BLaER1 (cell line): ENCODE results near the gene PRSS38.

ENCODE experiments used
- H3K27ac ChIP-seq: shearing (Covaris generic); formaldehyde crosslinking; 2 replicates; pipeline ENCODE4 v1.8.1; 2022
- H3K27me3 ChIP-seq: shearing (Covaris generic); formaldehyde crosslinking; 2 replicates; pipeline ENCODE4 v1.8.1; 2022
- H3K36me3 ChIP-seq: shearing (Covaris generic); formaldehyde crosslinking; 2 replicates; pipeline ENCODE4 v1.8.1; 2022
- H3K4me1 ChIP-seq: shearing (Covaris generic); formaldehyde crosslinking; 2 replicates; pipeline ENCODE4 v1.8.1; 2022
- H3K4me2 ChIP-seq: shearing (Covaris generic); formaldehyde crosslinking; 2 replicates; pipeline ENCODE4 v1.8.1; 2022
- H3K4me3 ChIP-seq: shearing (Covaris generic); formaldehyde crosslinking; 2 replicates; pipeline ENCODE4 v1.8.1; 2022
- H3K9ac ChIP-seq: shearing (Covaris generic); formaldehyde crosslinking; 2 replicates; pipeline ENCODE4 v1.8.1; 2022
- H3K9me3 ChIP-seq: shearing (Covaris generic); formaldehyde crosslinking; 2 replicates; pipeline ENCODE4 v1.8.1; 2022
- H4K20me1 ChIP-seq: shearing (Covaris generic); formaldehyde crosslinking; 2 replicates; pipeline ENCODE4 v1.8.1; 2022
- Cebpa-rat ChIP-seq: shearing (Covaris generic); IDR thresholded peaks from 2 replicates; pipeline ENCODE4 v1.8.1; 2022

Gene PRSS38

DNA sequence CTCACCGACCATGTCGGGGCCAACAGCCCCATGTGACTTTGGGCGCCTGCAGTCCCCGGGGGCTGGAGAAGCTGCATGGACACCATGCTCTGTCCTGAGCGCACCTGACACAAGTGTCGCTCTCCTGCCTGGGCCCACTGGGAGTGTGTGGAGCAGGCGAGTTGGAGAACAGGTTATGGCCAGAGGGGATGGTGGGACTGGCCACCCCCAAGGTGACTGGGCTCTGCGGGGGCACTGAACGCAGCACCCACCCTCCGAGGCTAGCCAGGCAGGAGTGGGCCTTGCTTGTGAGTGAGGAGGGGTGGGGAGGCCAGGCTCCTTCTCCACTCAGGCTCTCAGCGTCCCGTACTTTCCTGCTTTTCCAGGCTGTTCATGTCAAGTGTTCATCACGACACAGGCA, 44.7 kb upstream of the PRSS38 start:
- H3K4me3 ChIP-seq: no peak overlapping the region
- peaks cover 19% of the 10 kb centered on the region for H3K4me1 ChIP-seq
- H3K27ac ChIP-seq: no peak overlapping the region
- H3K36me3 ChIP-seq: peaks cover 85% of the 10 kb centered on the region
- H3K9ac ChIP-seq: no peak overlapping the region
- H4K20me1 ChIP-seq: peaks cover 53% of the 10 kb centered on the region
- TF ChIP-seq Cebpa-rat: no peak
- no peaks in the 10 kb centered on the region for H3K27me3 ChIP-seq
- no peak overlapping the region for H3K4me2 ChIP-seq
- H3K9me3 ChIP-seq: no peaks in the 10 kb centered on the region

DNA sequence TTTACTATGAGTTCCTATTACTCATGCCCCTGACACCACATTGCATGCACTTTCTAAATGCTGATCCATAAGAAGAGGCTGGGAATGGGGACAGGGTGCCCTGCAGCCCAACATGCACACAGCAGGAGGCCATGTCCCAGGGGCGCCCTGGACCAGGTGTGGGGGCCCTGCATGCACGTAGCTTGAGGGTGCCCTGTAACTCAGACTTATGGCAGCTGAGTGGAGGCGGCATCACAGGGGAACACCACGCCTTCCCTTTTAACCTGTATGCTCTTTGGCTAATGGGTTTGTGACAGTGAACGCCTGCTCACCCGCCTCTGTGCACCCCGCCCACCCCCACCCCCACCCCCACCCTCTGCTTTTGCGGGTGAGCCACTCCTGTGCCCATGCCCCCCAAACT, 44.1 kb upstream of the PRSS38 start:
- no peak for TF ChIP-seq Cebpa-rat
- H3K4me2 ChIP-seq: no peak overlapping the region
- H3K9me3 ChIP-seq: no peaks in the 10 kb centered on the region
- H3K9ac ChIP-seq: no peak overlapping the region
- no peak overlapping the region for H3K4me3 ChIP-seq
- H3K36me3 ChIP-seq: peaks cover 85% of the 10 kb centered on the region
- peaks cover 48% of the 10 kb centered on the region for H4K20me1 ChIP-seq
- H3K4me1 ChIP-seq: peaks cover 14% of the 10 kb centered on the region
- H3K27me3 ChIP-seq: no peaks in the 10 kb centered on the region
- no peak overlapping the region for H3K27ac ChIP-seq

DNA sequence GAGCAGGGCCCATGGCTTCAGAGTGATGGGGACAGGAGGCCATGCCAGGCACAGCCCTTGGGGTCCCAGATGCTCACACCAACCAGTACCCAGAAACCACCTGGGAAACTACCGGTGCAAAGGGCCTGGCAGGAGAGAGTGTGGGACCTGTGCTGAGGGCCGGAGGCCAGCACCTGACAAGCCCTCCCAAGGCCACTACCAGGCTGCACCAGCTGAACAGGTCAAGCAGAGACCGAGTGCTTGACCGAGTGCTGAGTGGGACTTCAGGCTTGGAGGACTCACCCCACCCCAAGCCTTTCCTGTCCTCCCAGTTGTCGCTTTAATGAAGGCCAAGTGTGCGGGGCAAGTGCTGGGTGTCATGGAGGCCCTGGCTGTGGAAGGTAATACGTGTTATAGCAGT, 43.7 kb upstream of the PRSS38 start:
- TF ChIP-seq Cebpa-rat: no peak

DNA sequence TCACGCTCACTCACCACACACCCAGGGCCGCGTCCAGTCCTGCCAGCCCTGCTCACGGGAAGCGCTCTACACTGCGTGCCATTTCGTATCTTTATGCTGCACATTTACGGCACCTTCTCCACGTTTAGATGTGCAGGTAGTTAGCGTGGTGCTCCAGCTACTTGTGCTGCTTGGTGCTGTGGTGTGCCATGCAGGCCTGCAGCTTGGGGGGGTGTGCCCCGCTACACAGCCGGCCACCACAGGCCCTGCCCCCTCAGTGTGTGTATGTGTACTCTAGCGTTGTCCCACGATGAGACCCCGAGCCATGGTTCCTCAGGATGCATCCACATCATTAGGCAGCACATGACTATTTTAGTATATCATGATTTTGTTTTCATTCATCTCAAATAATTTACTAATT, 41.9 kb upstream of the PRSS38 start:
- H3K4me2 ChIP-seq: no peak overlapping the region
- peaks cover 43% of the 10 kb centered on the region for H4K20me1 ChIP-seq
- peaks cover 81% of the 10 kb centered on the region for H3K36me3 ChIP-seq
- H3K27me3 ChIP-seq: no peaks in the 10 kb centered on the region
- H3K27ac ChIP-seq: no peak overlapping the region
- no peaks in the 10 kb centered on the region for H3K9me3 ChIP-seq
- TF ChIP-seq Cebpa-rat: no peak
- H3K4me3 ChIP-seq: no peak overlapping the region
- H3K9ac ChIP-seq: no peak overlapping the region
- H3K4me1 ChIP-seq: peaks cover 5% of the 10 kb centered on the region

More for the DNA sequence above, 43.7 kb upstream of the PRSS38 start:
- H3K27me3 ChIP-seq: no peaks in the 10 kb centered on the region
- peaks cover 85% of the 10 kb centered on the region for H3K36me3 ChIP-seq
- peaks cover 44% of the 10 kb centered on the region for H4K20me1 ChIP-seq
- peaks cover 10% of the 10 kb centered on the region for H3K4me1 ChIP-seq
- H3K4me2 ChIP-seq: no peak overlapping the region
- H3K9me3 ChIP-seq: no peaks in the 10 kb centered on the region
- H3K9ac ChIP-seq: no peak overlapping the region
- no peak overlapping the region for H3K4me3 ChIP-seq
- no peak overlapping the region for H3K27ac ChIP-seq

DNA sequence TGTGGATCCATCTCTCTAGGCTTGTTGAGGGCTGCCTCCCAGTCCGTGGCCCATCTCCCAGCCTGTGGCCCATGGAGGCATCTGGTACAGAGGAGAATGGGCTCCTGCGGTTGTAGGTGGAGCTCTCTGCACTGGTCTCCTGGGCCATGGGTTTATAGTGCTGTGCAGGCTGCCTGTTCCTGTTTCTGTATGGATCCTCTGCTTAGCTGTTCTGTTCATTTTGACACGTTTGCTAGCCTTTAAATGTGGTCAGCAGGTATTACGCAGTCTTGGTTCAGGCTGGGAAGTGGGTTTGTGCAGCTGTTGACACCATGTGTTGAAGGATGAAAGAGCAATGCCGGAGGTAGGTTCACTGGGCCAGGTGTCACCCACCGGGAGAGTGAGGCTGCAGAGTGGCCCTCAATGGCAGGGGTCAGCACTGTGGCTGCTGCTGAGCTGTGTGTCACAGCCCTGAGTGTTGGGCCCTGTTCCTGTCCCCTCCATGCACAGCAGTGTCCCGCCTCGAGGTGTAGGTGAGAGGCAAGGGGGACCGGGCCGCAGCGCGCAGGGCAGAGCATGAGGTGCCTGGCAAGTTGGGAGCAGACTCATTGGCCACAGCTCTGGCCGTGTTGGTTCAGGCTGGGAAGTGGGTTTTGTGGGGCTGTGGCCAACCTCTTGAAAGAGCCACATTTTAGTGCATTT, 41.3 kb upstream of the PRSS38 start:
- H3K27me3 ChIP-seq: no peaks in the 10 kb centered on the region

DNA sequence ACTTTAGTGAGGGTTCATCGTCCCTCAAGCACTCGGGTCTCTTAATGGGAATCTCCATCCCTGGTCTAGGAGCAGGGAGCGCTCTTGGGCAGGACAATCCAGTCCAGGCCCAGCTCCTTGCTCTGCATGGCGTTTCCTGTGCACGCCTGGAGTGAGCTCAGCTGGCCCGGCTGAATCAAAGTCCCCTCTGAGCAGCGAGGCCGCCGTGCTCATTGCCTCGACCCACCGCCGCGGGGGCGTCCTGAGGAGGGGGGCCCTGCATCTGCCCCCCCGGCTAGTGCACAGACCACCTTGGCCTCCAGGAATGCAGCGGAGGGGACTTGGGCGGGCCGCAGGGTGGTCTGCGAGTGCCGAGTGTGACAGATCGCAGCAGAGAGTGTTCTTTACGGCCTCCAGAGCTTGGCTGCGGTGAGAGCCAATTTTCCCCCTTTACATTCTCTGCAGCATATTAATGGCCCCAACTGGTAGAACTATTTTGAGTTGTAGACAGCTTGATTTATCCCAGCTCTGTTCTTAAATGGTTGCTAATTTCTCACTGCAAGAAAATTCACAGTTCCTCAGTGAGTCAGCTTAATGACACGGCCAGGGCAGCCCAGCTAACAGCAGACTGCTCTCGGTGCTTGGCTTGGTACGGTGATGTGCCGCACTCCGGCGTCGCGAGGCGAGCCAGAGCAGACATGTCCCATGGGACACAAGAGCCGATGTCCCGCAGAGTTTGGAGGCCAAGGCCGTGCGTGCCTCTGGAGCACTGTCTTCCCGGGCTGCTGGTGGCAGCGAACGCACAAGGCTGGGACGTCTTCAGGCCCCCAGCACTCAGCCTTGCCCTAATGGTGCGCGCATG, 40.4 kb upstream of the PRSS38 start:
- TF ChIP-seq Cebpa-rat: no peak
- peaks cover 81% of the 10 kb centered on the region for H3K36me3 ChIP-seq
- H3K27ac ChIP-seq: no peak overlapping the region
- H3K4me1 ChIP-seq: peaks cover 5% of the 10 kb centered on the region
- H3K9me3 ChIP-seq: no peaks in the 10 kb centered on the region
- no peak overlapping the region for H3K4me3 ChIP-seq
- peaks cover 48% of the 10 kb centered on the region for H4K20me1 ChIP-seq
- H3K4me2 ChIP-seq: no peak overlapping the region
- H3K9ac ChIP-seq: no peak overlapping the region
- no peaks in the 10 kb centered on the region for H3K27me3 ChIP-seq

More for the DNA sequence above, 41.3 kb upstream of the PRSS38 start:
- no peaks in the 10 kb centered on the region for H3K9me3 ChIP-seq
- H3K4me1 ChIP-seq: peaks cover 5% of the 10 kb centered on the region
- H4K20me1 ChIP-seq: peaks cover 44% of the 10 kb centered on the region
- H3K36me3 ChIP-seq: peaks cover 81% of the 10 kb centered on the region
- TF ChIP-seq Cebpa-rat: no peak
- no peak overlapping the region for H3K27ac ChIP-seq
- H3K9ac ChIP-seq: no peak overlapping the region
- H3K4me3 ChIP-seq: no peak overlapping the region
- H3K4me2 ChIP-seq: no peak overlapping the region

DNA sequence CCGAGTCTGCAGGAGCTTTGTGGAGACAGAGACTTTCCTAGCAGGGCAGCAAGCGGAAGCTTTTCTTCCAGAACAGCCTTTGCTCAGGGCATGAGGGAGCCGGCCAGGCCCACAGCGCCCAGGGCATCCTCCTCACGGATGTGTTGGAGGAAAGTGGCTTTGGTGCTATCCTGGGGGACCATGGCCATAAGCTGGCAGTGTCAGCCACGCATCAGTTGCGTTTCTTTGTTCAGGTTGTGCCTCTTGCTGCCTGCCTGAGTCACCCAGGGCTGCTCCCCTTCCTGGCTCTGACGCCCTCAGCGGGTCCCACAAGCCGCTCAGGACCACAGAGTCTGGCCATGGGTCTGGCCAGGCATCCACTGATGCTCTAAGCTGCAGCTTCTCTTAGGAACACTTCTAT, 39.6 kb upstream of the PRSS38 start:
- no peak for TF ChIP-seq Cebpa-rat
- Histone ChIP-seq H3K27me3 (no peaks in the 10 kb centered on the region), H3K9ac (no peak overlapping the region), H4K20me1 (peaks cover 52% of the 10 kb centered on the region), H3K4me1 (peaks cover 5% of the 10 kb centered on the region), H3K4me2 (no peak overlapping the region), H3K27ac (no peak overlapping the region), H3K9me3 (no peaks in the 10 kb centered on the region), H3K36me3 (peaks cover 81% of the 10 kb centered on the region), H3K4me3 (no peak overlapping the region)

DNA sequence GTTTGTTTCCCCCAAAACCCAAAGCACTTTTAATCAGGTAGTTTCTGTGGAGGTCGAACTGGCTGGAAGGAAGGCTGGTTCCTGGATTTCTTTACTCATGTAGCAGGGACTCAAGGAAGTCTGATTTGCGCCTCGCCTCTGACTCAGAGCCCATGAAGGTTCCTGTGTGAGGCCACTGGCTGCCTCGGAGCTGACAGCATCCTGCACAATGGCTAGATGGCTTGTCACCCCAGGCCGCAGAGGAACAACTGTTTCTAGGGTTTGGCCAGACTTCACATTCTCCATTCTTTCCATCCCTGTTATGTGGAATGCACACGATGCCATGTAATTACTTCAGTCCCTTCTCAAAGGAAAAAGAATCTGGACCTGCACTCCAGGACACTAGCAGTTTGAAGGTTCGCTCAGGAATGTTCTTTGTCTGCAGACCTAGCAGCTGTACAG, 39.1 kb upstream of the PRSS38 start:
- H3K4me1 ChIP-seq: peaks cover 5% of the 10 kb centered on the region
- H3K4me3 ChIP-seq: no peak overlapping the region
- H3K36me3 ChIP-seq: peaks cover 81% of the 10 kb centered on the region
- H3K27me3 ChIP-seq: no peaks in the 10 kb centered on the region
- no peaks in the 10 kb centered on the region for H3K9me3 ChIP-seq
- H4K20me1 ChIP-seq: peaks cover 56% of the 10 kb centered on the region
- no peak overlapping the region for H3K4me2 ChIP-seq
- no peak overlapping the region for H3K27ac ChIP-seq
- no peak for TF ChIP-seq Cebpa-rat
- H3K9ac ChIP-seq: no peak overlapping the region

DNA sequence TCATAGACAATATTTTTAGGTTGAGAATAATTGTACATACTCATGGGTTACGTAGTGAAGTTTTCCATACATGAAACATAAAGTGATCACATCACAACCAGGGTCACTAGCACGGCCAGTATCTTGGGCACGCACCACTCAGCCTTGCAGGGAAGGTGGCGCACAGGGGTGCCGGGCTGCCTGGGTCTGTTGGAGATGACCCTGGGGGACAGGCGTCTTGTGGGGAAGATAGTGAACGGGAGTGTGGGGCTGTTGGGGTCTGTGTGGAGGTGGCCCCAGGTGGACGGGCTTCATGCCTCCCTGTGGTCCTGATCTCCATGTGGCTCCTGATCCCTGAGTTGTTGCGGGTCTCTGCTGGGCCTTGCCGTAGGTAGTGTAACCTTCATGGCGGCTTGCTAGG, 38.3 kb upstream of the PRSS38 start:
- Histone ChIP-seq H4K20me1 (peaks cover 56% of the 10 kb centered on the region), H3K9ac (no peak overlapping the region), H3K4me1 (peaks cover 5% of the 10 kb centered on the region), H3K4me2 (no peak overlapping the region), H3K9me3 (no peaks in the 10 kb centered on the region), H3K27ac (no peak overlapping the region), H3K27me3 (no peaks in the 10 kb centered on the region), H3K4me3 (no peak overlapping the region), H3K36me3 (peaks cover 80% of the 10 kb centered on the region)
- no peak for TF ChIP-seq Cebpa-rat

DNA sequence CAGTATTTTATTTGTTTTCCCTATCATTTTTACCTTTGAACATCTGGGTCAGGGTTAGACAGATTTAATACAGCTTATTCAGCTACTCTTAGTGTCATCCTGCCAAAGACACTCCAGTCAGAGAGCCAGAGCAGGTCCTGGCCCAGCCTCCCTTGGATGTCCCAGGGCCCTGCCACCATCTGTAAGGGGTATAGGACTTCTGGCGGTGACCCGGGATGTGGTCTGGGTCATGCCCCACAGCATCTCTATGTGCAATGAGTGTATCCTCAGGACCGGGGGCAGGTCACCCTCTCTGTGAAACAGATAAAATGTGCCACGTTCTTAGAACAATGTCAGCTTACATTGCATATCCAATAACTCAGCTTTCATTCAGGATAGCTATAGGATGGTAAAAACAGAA, 37.8 kb upstream of the PRSS38 start:
- TF ChIP-seq Cebpa-rat: no peak
- H3K4me3 ChIP-seq: no peak overlapping the region
- H3K27me3 ChIP-seq: no peaks in the 10 kb centered on the region
- H3K9ac ChIP-seq: no peak overlapping the region
- no peak overlapping the region for H3K27ac ChIP-seq
- no peaks in the 10 kb centered on the region for H3K9me3 ChIP-seq
- H4K20me1 ChIP-seq: peaks cover 56% of the 10 kb centered on the region
- peaks cover 79% of the 10 kb centered on the region for H3K36me3 ChIP-seq
- peaks cover 5% of the 10 kb centered on the region for H3K4me1 ChIP-seq
- H3K4me2 ChIP-seq: no peak overlapping the region
